Body of pancreas (tissue), 4 donors: ENCODE results near the gene ADIPOR2. TPM values are rescaled to one million over a fixed set of nuclear protein-coding genes. Genes with fewer than 3 reads are reported as not detected.
A peak's percentile ranks its signal among the peaks of the same experiment; 100 is the strongest.

ENCODE experiments used
- ATAC-seq: fragments of 150-250 bp; one replicate; pipeline ENCODE4 v1.9.1; 2016
- DNase-seq, 4 donors: peaks; one replicate each; pipeline ENCODE4 v3.0.0-alpha.2; 2019
- H3K27ac ChIP-seq, 4 donors: fragments of 200-600 bp; sonication (generic); 1 replicate in 3 of 4; 2 replicates in 1 of 4; pipeline versions ENCODE4 v1.5.1 to v1.6.1; 2016 to 2019; ENCODE audit warnings: mild to moderate bottlenecking in 1 of 4, mixed read lengths in 1 of 4, moderate library complexity in 1 of 4
- H3K27me3 ChIP-seq, 2 donors: fragments of 200-600 bp; sonication (generic); one replicate each; pipeline ENCODE4 v1.6.0; 2016; ENCODE audit warnings: mild to moderate bottlenecking in 1 of 2
- H3K36me3 ChIP-seq, 2 donors: fragments of 200-600 bp; sonication (generic); replicated peaks in 1 of 2; 2 replicates each; pipeline ENCODE4 v1.5.1; 2016; ENCODE audit warnings: low read depth in 2 of 2; ENCODE audit not compliant: insufficient read depth in 1 of 2
- H3K4me1 ChIP-seq: fragments of 200-600 bp; sonication (generic); one replicate; pipeline ENCODE4 v1.6.0; 2016
- H3K4me3 ChIP-seq, 2 donors: fragments of 200-600 bp; sonication (generic); 1 replicate in 1 of 2; 2 replicates in 1 of 2; pipeline ENCODE4 v1.5.1; 2016 to 2019
- H3K9me3 ChIP-seq, 3 donors: fragments of 200-600 bp; sonication (generic); 1 replicate in 2 of 3; 2 replicates in 1 of 3; pipeline ENCODE4 v1.5.1; 2016
- POLR2A ChIP-seq, 3 donors: fragments of 450-650 bp; IDR thresholded peaks; one replicate each; pipeline ENCODE4 v1.6.1; 2016; ENCODE audit warnings: antibody characterized with exemption in 3 of 3, mild to moderate bottlenecking in 2 of 3
- WGBS, 2 donors: methylation state at CpG; one replicate each; pipeline ENCODE4 v1.1.5; 2017; 5-methylcytosine and 5-hydroxymethylcytosine counted together
- intact Hi-C: fragments of 100-400 bp; cut with DNase I; formaldehyde crosslinking; loops from one replicate; pipeline ENCODE4 v1.15.1; 2023
- total RNA-seq, 2 donors: library from RNA; depleted of rRNA; stranded (reverse); fragments of >200 nt; gene quantifications; one replicate each; pipeline ENCODE4 v1.1.0, GENCODE V29; 2016
- TF ChIP-seq, protein P1 (sequence below), 7 experiments: fragments of 450-650 bp in 4 of 7; fragments of 200-600 bp in 3 of 7; sonication (generic) in 3 of 7; IDR thresholded peaks; one replicate each; pipeline ENCODE4 v1.5.1; 2016 to 2019; ENCODE audit warnings: antibody characterized with exemption in 7 of 7

Gene ADIPOR2
- total RNA-seq, 2 donors from 2014 or later: 16.8 to 20.5 TPM

DNA sequence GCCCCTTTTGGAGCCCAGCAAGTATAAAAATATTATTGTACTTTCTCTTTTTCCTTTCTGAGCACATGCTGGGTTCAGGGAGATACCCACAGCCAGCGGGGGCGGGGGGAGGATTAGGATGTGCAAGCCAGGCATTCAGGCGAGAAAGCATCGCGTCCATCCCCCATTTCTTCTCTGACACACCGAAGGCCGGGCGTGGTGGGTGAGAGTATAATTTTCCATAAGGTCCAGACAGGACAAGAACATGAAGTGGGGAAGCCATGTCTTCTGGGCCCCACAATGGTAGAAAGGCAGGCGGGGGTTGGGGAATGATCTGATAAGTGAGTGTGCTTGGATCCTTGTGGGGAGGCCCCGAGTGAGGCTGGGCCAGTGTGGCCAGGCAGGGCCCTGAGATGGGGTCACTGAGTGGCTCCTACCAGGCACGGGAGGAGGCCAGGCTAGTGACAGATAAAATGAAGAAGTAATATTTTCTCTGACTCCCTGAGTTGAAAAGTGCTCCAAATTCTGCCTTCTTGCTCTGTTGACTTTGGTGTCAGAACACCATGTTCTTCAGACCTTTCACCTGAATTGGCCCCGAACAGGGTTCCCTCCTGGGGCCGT, 118.8 kb downstream of the ADIPOR2 start:
- H3K4me1 ChIP-seq: no peaks in the 10 kb centered on the region
- 76 to 79% methylated on average over 13 of the region's 13 CpGs for WGBS, 2 donors
- no peak for ATAC-seq
- no peaks in the 10 kb centered on the region for H3K9me3 ChIP-seq
- no peak overlapping the region for H3K27ac ChIP-seq
- intact Hi-C loops: loop anchor here (5.0 to 10.0 kb wide), 2 partner anchors 123 to 225 kb away; no protein-coding TSS in a partner anchor
- TF ChIP-seq, protein P1, sequence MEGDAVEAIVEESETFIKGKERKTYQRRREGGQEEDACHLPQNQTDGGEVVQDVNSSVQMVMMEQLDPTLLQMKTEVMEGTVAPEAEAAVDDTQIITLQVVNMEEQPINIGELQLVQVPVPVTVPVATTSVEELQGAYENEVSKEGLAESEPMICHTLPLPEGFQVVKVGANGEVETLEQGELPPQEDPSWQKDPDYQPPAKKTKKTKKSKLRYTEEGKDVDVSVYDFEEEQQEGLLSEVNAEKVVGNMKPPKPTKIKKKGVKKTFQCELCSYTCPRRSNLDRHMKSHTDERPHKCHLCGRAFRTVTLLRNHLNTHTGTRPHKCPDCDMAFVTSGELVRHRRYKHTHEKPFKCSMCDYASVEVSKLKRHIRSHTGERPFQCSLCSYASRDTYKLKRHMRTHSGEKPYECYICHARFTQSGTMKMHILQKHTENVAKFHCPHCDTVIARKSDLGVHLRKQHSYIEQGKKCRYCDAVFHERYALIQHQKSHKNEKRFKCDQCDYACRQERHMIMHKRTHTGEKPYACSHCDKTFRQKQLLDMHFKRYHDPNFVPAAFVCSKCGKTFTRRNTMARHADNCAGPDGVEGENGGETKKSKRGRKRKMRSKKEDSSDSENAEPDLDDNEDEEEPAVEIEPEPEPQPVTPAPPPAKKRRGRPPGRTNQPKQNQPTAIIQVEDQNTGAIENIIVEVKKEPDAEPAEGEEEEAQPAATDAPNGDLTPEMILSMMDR (IDR thresholded peaks at IDR 0.05): no peak
- TF ChIP-seq POLR2A (IDR thresholded peaks at IDR 0.05): no peak
- no peak for DNase-seq
- H3K4me3 ChIP-seq: no peak overlapping the region
- no peaks in the 10 kb centered on the region for H3K27me3 ChIP-seq
- no peaks in the 10 kb centered on the region for H3K36me3 ChIP-seq

DNA sequence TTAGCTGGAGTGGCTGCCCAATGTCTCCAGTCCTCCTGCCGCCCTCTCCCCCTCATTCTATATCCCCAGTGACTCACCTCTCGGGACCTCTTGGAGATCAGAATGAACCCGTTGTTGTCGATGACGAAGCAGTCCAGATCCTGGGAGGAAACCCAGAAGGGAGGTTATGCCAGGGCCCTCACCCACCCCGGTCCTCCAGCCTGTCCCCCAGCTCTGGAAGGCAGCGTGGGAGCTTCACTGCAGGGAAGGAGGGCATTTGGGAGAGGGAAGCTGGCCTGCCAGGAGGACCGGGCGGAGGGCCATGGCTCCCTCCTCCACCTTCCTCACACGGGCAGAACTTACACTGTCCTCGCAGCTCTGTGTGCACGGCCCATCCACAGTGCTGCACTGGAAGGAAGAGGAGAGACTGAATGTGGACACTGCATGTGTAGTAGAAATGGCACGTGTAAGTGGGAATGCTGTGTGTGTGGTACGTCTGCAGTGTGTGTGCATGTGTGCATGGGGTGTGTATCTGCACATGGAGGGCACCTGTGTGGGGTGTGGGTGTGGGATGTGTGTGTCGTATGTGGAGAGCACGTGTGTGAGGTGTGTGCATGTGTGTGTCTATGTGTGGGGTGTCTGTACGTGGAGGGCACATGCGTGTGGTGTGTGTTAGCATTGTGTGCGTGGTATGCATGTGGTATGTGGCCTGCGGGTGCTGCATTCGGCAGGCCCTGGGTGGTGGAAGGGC, 119.5 kb downstream of the ADIPOR2 start:
- no peak for DNase-seq
- intact Hi-C loops: no loop called here
- no peaks in the 10 kb centered on the region for H3K36me3 ChIP-seq
- 77 to 82% methylated on average over 21 of the region's 21 CpGs for WGBS, 2 donors
- no peaks in the 10 kb centered on the region for H3K9me3 ChIP-seq
- H3K27ac ChIP-seq: no peak overlapping the region
- H3K4me1 ChIP-seq: no peaks in the 10 kb centered on the region
- no peak overlapping the region for H3K4me3 ChIP-seq
- TF ChIP-seq POLR2A (IDR thresholded peaks at IDR 0.05): no peak
- TF ChIP-seq, protein P1 (IDR thresholded peaks at IDR 0.05): no peak
- H3K27me3 ChIP-seq: no peaks in the 10 kb centered on the region
- no peak for ATAC-seq

DNA sequence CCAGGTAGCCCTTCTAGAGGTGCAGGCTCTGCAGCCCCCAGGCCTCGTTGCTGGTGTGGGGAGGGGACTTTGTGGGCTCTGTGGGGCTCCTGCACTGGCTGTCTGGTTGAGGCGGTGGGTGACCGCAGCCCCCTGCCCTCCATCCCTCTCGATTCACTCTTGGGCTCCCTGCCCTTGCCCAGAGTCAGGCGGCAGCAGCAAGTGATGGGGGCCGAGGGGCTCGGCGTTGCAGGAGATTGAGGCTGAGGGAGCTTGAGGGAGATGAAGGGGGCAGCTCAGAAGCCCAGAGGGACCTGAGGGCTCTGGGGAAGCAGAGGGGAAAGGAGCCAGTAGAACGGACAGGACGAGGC, 120.0 kb downstream of the ADIPOR2 start:
- Histone ChIP-seq H3K36me3 (no peaks in the 10 kb centered on the region), H3K4me3 (no peak overlapping the region), H3K27ac (no peak overlapping the region), H3K9me3 (no peaks in the 10 kb centered on the region), H3K27me3 (peaks cover 0 to 4% of the 10 kb centered on the region in 2 donors), H3K4me1 (no peaks in the 10 kb centered on the region)
- ATAC-seq (no peak), DNase-seq (no peak)
- 71% methylated on average over 6 to 10 of the region's 10 CpGs for WGBS, 2 donors
- intact Hi-C loops: no loop called here
- no peak for TF ChIP-seq POLR2A (IDR thresholded peaks at IDR 0.05)
- TF ChIP-seq, protein P1 (IDR thresholded peaks at IDR 0.05): no peak

DNA sequence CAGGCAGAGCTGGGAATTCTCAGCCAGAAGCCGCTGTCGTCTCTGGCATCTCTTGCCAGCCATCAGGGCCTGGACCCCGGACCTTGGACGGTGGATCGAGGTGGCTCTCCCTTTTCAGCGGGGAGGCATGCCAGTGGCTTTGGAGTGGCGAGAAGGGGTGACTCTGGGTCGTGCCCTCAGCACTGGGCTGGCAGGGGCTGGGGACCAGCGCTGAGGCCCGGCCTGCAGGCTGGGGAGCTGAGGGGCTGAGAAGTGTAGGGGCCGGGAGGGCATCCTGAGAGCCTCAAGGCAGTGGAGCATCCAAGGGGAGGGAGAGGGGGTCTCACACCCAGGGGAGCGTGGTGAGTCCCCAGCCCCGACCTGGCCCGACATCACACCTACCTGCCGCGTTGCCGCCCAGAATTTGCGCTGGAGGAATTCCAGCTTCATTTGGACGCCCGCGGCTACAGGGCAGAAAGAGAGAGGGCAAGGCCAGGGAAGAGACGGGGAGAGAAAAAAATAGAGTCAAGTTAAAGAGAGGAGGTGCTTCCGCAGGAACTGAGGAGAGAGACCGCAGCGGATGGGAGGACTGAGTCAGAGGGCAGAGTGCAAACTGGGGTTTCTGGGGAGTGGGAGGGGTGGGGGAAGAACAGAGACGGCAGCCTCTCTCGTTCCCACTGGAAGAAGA, 120.5 kb downstream of the ADIPOR2 start:
- Histone ChIP-seq H3K36me3 (no peaks in the 10 kb centered on the region), H3K27ac (peak overlapping the region in 1 of 4 donors; percentile 69), H3K27me3 (peaks cover 0 to 6% of the 10 kb centered on the region in 2 donors), H3K4me3 (no peak overlapping the region), H3K9me3 (no peaks in the 10 kb centered on the region), H3K4me1 (no peaks in the 10 kb centered on the region)
- intact Hi-C loops: no loop called here
- peak in 1 of 4 donors; percentile 38 for DNase-seq
- TF ChIP-seq, protein P1 (IDR thresholded peaks at IDR 0.05): no peak
- TF ChIP-seq POLR2A (IDR thresholded peaks at IDR 0.05): no peak
- 52 to 64% methylated on average over 23 to 27 of the region's 27 CpGs for WGBS, 2 donors
- no peak for ATAC-seq
